Measurements from ENCODE around the gene AGFG2. TPM values are rescaled to one million over a fixed set of nuclear protein-coding genes. Genes with fewer than 3 reads are reported as not detected.

The AGFG2 gene
- total and polyA plus RNA-seq, 2 of the 4 experiments (the other 2 are of a cell fraction): 3.0 to 10.0 TPM

DNA sequence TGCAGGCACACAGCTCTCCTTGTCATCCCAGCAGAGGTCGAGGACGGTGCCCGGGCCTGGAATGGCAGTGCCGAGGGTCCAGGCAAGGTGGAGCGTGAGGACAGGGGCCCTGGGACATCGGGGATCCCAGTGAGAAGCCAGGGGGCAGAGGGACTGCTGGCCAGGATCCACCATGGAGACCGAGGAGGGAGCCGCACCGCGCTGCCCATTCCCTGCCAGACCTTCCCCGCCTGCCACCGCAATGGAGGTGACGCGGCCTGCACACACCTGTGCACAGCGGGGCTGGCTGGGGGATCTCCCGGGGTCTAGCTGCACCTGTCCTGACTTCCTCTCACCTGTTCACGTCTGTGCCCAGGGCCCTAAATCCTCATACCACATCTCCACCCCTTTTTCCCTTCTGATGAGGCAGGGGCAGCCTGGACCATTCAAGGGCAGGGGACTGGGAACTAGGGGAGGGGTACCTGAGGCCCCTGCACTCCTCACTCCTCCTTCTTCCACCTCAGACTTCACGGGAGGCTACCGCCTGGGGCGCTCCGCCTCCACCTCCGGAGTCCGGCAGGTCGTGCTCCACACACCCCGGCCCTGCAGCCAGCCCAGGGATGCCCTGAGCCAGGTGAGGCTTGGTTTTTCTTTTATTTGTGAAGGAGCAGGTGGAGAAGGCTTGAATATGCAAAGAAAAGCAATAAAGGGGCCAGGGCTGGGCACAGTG is 48.4 kb upstream of the AGFG2 start:
- H2BK15ac ChIP-seq (ENCODE audit: low read depth, low read length): no peak overlapping the region
- peaks cover 12% of the 10 kb centered on the region; the same call in 1 of the 2 replicates for H3K27me3 ChIP-seq (ENCODE audit: control insufficient read depth, insufficient read depth, low read length)
- dilution Hi-C loops (cut with HindIII; ENCODE audit: low sequenced_read_pairs, unreplicated experiment) (no loop called here), in situ Hi-C loops (cut with MboI; ENCODE audit: low sequenced_read_pairs) (no loop called here), intact Hi-C loops (cut with micrococcal nuclease) (loop anchor here (5.0 kb wide), 1 partner anchor 57 kb away; no protein-coding TSS in a partner anchor)
- no peaks in the 10 kb centered on the region for H3K9me1 ChIP-seq (ENCODE audit: insufficient read depth, low read length)
- no peak overlapping the region for H4K5ac ChIP-seq (ENCODE audit: low read depth, low read length)
- no peak overlapping the region for H3K9ac ChIP-seq (ENCODE audit: low read depth, low read length)
- BruUV-seq (replicated peaks): no TSS peak
- H4K91ac ChIP-seq (ENCODE audit: insufficient read depth, low read depth, low read length): no peak overlapping the region
- no peaks in the 10 kb centered on the region for H3K36me3 ChIP-seq (ENCODE audit: control insufficient read depth, insufficient read depth, low read length)
- H2BK20ac ChIP-seq (ENCODE audit: low read depth, low read length): no peak overlapping the region
- ATAC-seq (ENCODE audit: low read depth) (no peak), DNase-seq (no peak)
- H3K14ac ChIP-seq (replicated peaks; ENCODE audit: low read depth, low read length): no peak overlapping the region
- H3K23ac ChIP-seq (ENCODE audit: low read depth, low read length): no peak overlapping the region
- H2AK5ac ChIP-seq (ENCODE audit: low read depth, low read length): no peak overlapping the region
- no peaks in the 10 kb centered on the region for H3K9me3 ChIP-seq (ENCODE audit: control insufficient read depth, insufficient read depth, low read length)
- H3K79me1 ChIP-seq (ENCODE audit: low read depth in 1 of 2, low read length in 2 of 2): no peaks in the 10 kb centered on the region
- H3K4me3 ChIP-seq (ENCODE audit: insufficient read depth, low read depth, low read length): no peak overlapping the region
- ChIA-PET CTCF (interaction anchor here (0.6 kb wide), 1 partner anchor 51 kb away, joined by 4 read pairs; no protein-coding TSS in a partner anchor), POLR2A (ENCODE audit: unreplicated experiment) (no interaction called here)
- H3K27ac ChIP-seq (ENCODE audit: insufficient read depth, low read length): no peak overlapping the region
- no peak overlapping the region for H4K8ac ChIP-seq (ENCODE audit: low read depth in 2 of 2, low read length in 2 of 2)
- H3K56ac ChIP-seq (ENCODE audit: extremely low read depth, insufficient read depth, low read length): no peak overlapping the region
- 79% methylated on average over 5 of the region's 25 CpGs; no CpG with 5 or more reads in 1 of the 2 experiments for WGBS, 2 experiments (ENCODE audit: extremely low coverage in 2 of 2, insufficient read length in 1 of 2)
- no peak overlapping the region for H2BK120ac ChIP-seq (ENCODE audit: low read depth, low read length)
- peak overlapping the region; percentile 8 for H2AFZ ChIP-seq (replicated peaks; ENCODE audit: low read length, poor library complexity)
- TF ChIP-seq CHD1 (IDR thresholded peaks at IDR 0.05; ENCODE audit: low read depth, low read length): no peak
- TF ChIP-seq NFE2L2 (IDR thresholded peaks at IDR 0.05; ENCODE audit: low read depth, low read length): no peak
- no peak overlapping the region for H2BK5ac ChIP-seq (ENCODE audit: low read depth, low read length, poor library complexity, severe bottlenecking)
- no peak overlapping the region for H3K4ac ChIP-seq (ENCODE audit: low read depth, low read length)
- H3K18ac ChIP-seq (ENCODE audit: low read depth, low read length): no peak overlapping the region
- H4K20me1 ChIP-seq (ENCODE audit: insufficient read depth, low read length): 0 out of 2 replicates have a peak, but pooled peaks cover 3% of the 10 kb centered on the region
- no peak overlapping the region for H3K4me2 ChIP-seq (ENCODE audit: low read depth, low read length)
- H2AK9ac ChIP-seq (replicated peaks; ENCODE audit: low read depth, low read length, poor library complexity): no peak overlapping the region
- no peaks in the 10 kb centered on the region; the same call in 1 of the 2 replicates for H3K4me1 ChIP-seq (ENCODE audit: control insufficient read depth, insufficient read depth, low read length)
